ENCODE results near the gene TUBA1C.
"Not testable (repeated sequence)": the region's sequence is repeated elsewhere in the genome, so short reads cannot be mapped to it uniquely, and the experiment has no call there.

Gene TUBA1C

DNA sequence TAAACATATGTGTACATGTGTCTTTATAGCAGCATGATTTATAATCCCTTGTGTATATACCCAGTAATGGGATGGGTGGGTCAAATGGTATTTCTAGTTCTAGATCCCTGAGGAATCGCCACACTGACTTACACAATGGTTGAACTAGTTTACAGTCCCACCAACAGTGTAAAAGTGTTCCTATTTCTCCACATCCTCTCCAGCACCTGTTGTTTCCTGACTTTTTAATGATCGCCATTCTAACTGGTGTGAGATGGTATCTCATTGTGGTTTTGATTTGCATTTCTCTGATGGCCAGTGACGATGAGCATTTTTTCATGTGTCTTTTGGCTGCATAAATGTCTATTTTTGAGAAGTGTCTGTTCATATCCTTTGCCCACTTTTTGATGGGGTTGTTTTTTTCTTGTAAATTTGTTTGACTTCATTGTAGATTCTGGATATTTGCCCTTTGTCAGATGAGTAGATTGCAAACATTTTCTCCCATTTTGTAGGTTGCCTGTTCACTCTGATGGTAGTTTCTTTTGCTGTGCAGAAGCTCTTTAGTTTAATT, 45.6 kb downstream of the TUBA1C start:
- not testable (repeated sequence) for DNase-seq (ENCODE audit: low read depth)

DNA sequence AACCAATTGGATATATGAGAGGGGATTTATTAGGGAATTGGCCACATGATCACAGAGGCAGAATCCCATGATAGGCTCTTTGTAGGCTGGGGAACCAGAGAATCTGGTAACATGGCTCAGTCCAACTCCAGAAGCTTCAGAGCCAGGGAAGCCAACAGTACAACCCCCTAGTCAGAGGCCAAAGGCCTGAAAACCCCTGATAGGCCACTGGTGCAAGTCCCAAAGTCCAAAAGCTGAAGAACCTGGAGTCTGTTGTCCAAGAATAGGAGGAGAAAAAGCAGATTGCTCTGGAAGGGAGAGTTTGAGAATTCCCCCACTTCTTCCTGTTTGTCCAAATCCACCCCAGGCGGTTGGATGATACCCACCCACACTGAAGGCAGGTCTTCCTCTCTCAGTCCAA, 49.9 kb downstream of the TUBA1C start:
- no peak for DNase-seq (ENCODE audit: low read depth)

DNA sequence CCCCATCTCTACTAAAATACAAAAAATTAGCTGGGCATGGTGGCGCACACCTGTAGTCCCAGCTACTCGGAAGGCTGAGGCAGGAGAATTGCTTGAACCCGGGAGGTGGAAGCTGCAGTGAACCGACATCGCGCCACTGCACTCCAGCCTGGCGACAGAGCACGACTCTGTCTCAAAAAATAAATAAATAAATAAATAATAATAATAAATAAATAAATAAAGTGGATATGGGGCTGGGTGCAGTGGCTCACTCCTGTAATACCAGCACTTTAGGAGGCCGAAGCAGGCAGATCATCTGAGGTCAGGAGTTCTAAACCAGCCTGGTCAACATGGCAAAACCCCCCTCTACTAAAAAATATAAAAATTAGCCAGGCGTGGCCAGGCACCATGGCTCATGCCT, 52.2 kb downstream of the TUBA1C start:
- not testable (repeated sequence) for DNase-seq (ENCODE audit: low read depth)

DNA sequence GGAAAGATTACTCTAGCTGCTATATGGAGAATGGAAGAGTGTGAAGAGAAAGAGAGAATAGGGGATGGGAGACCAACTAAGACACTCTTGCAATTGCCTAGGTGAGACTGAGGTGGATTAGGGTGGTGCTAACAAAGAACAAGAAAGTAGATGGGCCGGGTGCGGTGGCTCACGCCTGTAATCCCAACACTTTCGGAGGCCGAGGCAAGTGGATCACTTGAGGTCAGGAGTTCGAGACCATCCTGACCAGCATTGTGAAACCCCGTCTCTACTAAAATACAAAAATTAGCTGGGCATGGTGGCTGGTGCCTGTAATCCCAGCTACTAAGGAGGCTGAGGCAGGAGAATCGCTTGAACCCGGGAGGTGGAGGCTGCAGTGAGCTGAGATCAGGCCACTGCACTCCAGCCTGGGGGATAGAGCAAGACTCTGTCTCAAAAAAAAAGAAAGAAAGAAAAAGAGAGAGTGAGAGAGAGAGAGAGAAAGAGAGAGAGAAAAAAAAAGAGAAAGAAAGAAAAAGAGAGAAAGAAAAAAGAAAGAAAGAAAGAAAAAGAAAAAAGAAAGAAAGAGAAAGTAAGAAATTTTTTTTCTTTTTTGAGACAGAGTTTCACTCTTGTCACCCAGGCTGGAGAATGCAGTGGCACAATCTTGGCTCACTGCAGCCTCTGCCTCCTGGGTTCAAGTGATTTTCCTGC, 55.7 kb downstream of the TUBA1C start:
- not testable (repeated sequence) for DNase-seq (ENCODE audit: low read depth)

DNA sequence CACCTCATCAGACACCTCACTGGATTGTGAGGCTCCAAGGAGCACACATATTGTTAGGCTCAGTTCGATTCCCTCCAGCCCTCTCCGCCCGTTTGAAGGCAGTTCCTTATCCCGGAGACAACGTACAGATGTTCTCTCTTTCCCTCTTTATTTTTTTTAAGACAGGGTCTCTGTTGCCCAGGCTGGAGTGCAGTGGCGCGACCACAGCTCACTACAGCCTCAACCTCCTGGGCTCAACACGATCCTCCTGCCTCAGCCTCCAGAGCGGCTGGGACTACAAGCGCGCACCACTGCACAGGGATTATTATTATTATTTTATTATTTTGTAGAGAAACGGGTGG, 57.5 kb downstream of the TUBA1C start:
- DNase-seq (ENCODE audit: low read depth), result no peak

DNA sequence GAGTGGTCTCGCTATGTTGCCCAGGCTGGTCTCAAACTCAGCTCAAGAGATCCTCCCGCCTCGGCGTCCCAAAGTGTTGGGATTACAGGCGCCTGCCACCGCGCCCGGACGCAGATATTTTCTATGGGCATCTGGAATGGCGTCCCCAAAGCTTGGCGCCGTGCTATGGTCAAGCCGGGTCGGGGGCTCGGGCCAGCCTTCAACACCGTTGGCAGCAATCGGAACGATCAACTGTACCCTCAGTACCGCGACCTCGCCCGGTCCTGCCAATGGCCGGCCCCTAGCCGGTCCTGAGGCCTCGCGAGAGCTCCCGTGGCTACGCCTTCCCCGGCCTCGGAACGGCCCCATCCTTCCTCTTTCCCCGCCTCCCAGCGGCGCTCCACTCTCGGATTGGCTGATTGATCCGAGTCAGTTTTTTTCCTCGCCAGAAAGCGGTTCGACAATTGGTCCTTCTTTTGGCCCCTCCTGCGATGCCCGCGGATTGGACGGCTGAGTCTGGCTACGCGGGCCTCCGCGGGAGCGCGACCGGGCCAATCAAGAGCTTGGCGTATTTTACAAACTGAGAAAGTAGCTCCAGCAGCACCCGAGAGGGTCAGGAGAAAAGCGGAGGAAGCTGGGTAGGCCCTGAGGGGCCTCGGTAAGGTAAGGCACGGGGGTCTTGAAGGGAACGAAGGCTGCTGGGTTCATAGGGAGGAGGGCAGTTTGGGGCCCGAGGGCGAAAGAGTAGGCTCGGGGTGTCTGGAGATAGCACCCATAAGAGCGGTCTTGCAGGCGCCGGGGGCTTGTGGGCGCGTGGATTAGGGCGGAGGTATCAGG, 58.0 kb downstream of the TUBA1C start, which contains the start of gene TROAP:
Gene TROAP, plus strand, starts transcription at position 548 of the 816 bp plus-strand sequence. CDS start 354 bp downstream, outside the sequence.
- peak; percentile 99 for DNase-seq (ENCODE audit: low read depth)

DNA sequence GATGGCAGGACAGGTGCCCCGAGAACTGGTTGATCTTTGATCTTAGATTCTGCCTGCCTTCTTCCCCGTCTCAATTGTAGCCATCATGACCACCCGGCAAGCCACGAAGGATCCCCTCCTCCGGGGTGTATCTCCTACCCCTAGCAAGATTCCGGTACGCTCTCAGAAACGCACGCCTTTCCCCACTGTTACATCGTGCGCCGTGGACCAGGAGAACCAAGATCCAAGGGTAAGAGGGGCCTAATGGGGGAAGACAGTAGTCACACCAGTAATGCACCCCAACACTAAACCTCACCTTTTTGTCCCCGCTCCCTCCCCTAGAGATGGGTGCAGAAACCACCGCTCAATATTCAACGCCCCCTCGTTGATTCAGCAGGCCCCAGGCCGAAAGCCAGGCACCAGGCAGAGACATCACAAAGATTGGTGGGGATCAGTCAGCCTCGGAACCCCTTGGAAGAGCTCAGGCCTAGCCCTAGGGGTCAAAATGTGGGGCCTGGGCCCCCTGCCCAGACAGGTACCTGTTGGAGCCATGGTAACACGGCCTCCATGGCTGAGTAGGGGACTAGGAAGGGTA, 58.7 kb downstream of the TUBA1C start:
- DNase-seq (ENCODE audit: low read depth), result no peak

All from stromal cell of bone marrow (primary cell).